Upper lobe of left lung (tissue), 6 donors: ENCODE data around the gene POLA1. TPM values are rescaled to one million over a fixed set of nuclear protein-coding genes. Genes with fewer than 3 reads are reported as not detected.
A peak's percentile ranks its signal among the peaks of the same experiment; 100 is the strongest.
"Not testable (repeated sequence)": the region's sequence is repeated elsewhere in the genome, so short reads cannot be mapped to it uniquely, and the experiment has no call there.

Source experiments
- ATAC-seq, 2 donors: fragments of 200-7000 bp; cut with Tn5 transposase; one replicate each; pipeline ENCODE4 v1.9.1; 2022; ENCODE audit warnings: mild to moderate bottlenecking in 2 of 2, moderate library complexity in 2 of 2; ENCODE audit not compliant: low FRiP score in 2 of 2
- DNase-seq, 2 donors: peaks; one replicate each; pipeline ENCODE4 v3.0.0-alpha.2; 2019 to 2020
- H3K27ac ChIP-seq, 4 donors: fragments of 200-600 bp; sonication (generic); one replicate each; pipeline ENCODE4 v1.5.1; 2016 to 2019
- H3K27me3 ChIP-seq, 4 donors: fragments of 200-600 bp; sonication (generic); one replicate each; pipeline ENCODE4 v1.5.1; 2017 to 2019
- H3K36me3 ChIP-seq, 4 donors: fragments of 200-600 bp; sonication (generic); one replicate each; pipeline ENCODE4 v1.5.1; 2016 to 2019
- H3K4me1 ChIP-seq, 4 donors: fragments of 200-600 bp; sonication (generic); one replicate each; pipeline ENCODE4 v1.5.1; 2018 to 2019
- H3K4me3 ChIP-seq, 4 donors: fragments of 200-600 bp; sonication (generic); one replicate each; pipeline ENCODE4 v1.5.1; 2017 to 2019; ENCODE audit warnings: mild to moderate bottlenecking in 2 of 4, moderate library complexity in 1 of 4
- H3K9me3 ChIP-seq, 4 donors: fragments of 200-600 bp; sonication (generic); one replicate each; pipeline ENCODE4 v1.5.1; 2018 to 2019
- EP300 ChIP-seq, 4 donors: sonication (generic); formaldehyde crosslinking; IDR thresholded peaks; one replicate each; pipeline ENCODE4 v1.5.1; 2017; ENCODE audit warnings: antibody characterized with exemption in 4 of 4, control low read depth in 2 of 4
- POLR2A ChIP-seq, 4 donors: fragments of 450-650 bp; IDR thresholded peaks; one replicate each; pipeline ENCODE4 v1.5.1; 2016 to 2017; ENCODE audit warnings: antibody characterized with exemption in 4 of 4, mild to moderate bottlenecking in 2 of 4
- POLR2AphosphoS5 ChIP-seq, 2 donors: sonication (generic); formaldehyde crosslinking; IDR thresholded peaks; one replicate each; pipeline ENCODE4 v1.5.1; 2017; ENCODE audit warnings: antibody characterized with exemption in 2 of 2
- WGBS, 2 donors: methylation state at CpG; one replicate each; pipeline ENCODE4 v1.1.5; 2017 to 2018; 5-methylcytosine and 5-hydroxymethylcytosine counted together
- total RNA-seq, 6 donors: library from RNA; depleted of rRNA in 4 of 6; stranded (reverse); fragments of >200 nt in 4 of 6; gene quantifications; one replicate each; pipeline versions ENCODE4 v1.1.0 to v1.2.1, GENCODE V29; 2016 to 2021
- TF ChIP-seq, protein P1 (sequence below), 6 experiments: fragments of 450-650 bp in 4 of 6; fragments of 200-600 bp in 2 of 6; sonication (generic) in 2 of 6; IDR thresholded peaks; one replicate each; pipeline ENCODE4 v1.5.1; 2016 to 2019; ENCODE audit warnings: antibody characterized with exemption in 6 of 6
- donor health status: DM: no; HTN: no; CAD: no; lungs with moderate emphysema.
- donor health status: DM: no; HTN: yes; CAD: no; lungs with severe emphysema.

The POLA1 gene
- total RNA-seq, 6 donors from 2014 or later = 6.3 to 15.7 (median 8.9) TPM

GRCh38 chrX:24647257-24648058 is 46.3 kb upstream of the POLA1 start, which contains the start of gene PCYT1B:
TSS of gene PCYT1B (minus strand) at chrX:24647347. CDS start at chrX:24647105, 242 bp downstream.
- H3K4me3 ChIP-seq = peak within 1 kb of the TSS in 3 of 4 donors; percentile 21 to 36 (median 30)
- no peaks in the 10 kb centered on the region for H3K27me3 ChIP-seq
- no peaks in the 10 kb centered on the region for H3K9me3 ChIP-seq
- 15 to 47% methylated on average over 4 to 23 of the region's 24 CpGs for WGBS, 2 donors
- ATAC-seq (peak; percentile 89 to 96), DNase-seq (peak; percentile 78 to 83)
- H3K4me1 ChIP-seq = peaks cover 0 to 11% (median 2%) of the 10 kb centered on the region in 4 donors
- H3K36me3 ChIP-seq = no peaks in the 10 kb centered on the region
- peak within 1 kb of the TSS in 1 of 4 donors; percentile 40 for H3K27ac ChIP-seq
- TF ChIP-seq, protein P1, sequence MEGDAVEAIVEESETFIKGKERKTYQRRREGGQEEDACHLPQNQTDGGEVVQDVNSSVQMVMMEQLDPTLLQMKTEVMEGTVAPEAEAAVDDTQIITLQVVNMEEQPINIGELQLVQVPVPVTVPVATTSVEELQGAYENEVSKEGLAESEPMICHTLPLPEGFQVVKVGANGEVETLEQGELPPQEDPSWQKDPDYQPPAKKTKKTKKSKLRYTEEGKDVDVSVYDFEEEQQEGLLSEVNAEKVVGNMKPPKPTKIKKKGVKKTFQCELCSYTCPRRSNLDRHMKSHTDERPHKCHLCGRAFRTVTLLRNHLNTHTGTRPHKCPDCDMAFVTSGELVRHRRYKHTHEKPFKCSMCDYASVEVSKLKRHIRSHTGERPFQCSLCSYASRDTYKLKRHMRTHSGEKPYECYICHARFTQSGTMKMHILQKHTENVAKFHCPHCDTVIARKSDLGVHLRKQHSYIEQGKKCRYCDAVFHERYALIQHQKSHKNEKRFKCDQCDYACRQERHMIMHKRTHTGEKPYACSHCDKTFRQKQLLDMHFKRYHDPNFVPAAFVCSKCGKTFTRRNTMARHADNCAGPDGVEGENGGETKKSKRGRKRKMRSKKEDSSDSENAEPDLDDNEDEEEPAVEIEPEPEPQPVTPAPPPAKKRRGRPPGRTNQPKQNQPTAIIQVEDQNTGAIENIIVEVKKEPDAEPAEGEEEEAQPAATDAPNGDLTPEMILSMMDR (IDR thresholded peaks at IDR 0.05) = no peak
- TF ChIP-seq POLR2AphosphoS5 (IDR thresholded peaks at IDR 0.05) (no peak), POLR2A (IDR thresholded peaks at IDR 0.05) (no peak), EP300 (IDR thresholded peaks at IDR 0.05) (no peak)

DNA sequence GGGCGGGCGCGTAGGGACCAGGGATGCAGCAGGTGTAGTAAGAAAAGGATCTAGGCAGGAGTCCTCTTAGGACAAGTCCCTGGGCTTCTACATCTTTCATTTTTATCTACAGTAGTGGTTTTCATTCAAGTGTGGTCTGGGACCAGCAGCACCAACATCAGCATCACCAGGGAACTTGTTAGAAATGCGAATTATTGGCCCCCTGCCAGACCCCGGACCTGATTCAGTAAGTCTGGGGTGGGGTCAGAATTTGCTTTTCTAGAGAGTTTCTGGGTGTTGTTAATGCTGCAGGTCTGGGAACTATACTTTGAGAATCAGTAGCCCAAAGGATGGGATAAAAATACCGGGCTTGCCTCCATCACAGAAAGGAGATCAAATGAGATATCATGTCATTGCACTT is 45.2 kb upstream of the POLA1 start:
- no peak overlapping the region for H3K4me3 ChIP-seq
- DNase-seq (no peak), ATAC-seq (no peak)
- peaks cover 0 to 11% (median 2%) of the 10 kb centered on the region in 4 donors for H3K4me1 ChIP-seq
- no peaks in the 10 kb centered on the region for H3K9me3 ChIP-seq
- WGBS, 2 donors = 80 to 94% methylated on average over 5 to 6 of the region's 6 CpGs
- H3K36me3 ChIP-seq = no peaks in the 10 kb centered on the region
- no peaks in the 10 kb centered on the region for H3K27me3 ChIP-seq
- TF ChIP-seq POLR2AphosphoS5 (IDR thresholded peaks at IDR 0.05) = no peak
- TF ChIP-seq, protein P1 (IDR thresholded peaks at IDR 0.05) = no peak
- no peak overlapping the region for H3K27ac ChIP-seq

- peaks cover 0 to 5% (median under 1%) of the 10 kb centered on the region in 4 donors for H3K4me1 ChIP-seq
- no peaks in the 10 kb centered on the region for H3K9me3 ChIP-seq
- H3K27ac ChIP-seq = no peak overlapping the region
- no peak overlapping the region for H3K4me3 ChIP-seq
- ATAC-seq = no peak
- TF ChIP-seq, protein P1 (IDR thresholded peaks at IDR 0.05) = no peak
- no peak for TF ChIP-seq POLR2AphosphoS5 (IDR thresholded peaks at IDR 0.05)
- TF ChIP-seq EP300 (IDR thresholded peaks at IDR 0.05) = no peak
- no peak for TF ChIP-seq POLR2A (IDR thresholded peaks at IDR 0.05)
- 85 to 91% methylated on average over 1 to 2 of the region's 2 CpGs for WGBS, 2 donors
- H3K36me3 ChIP-seq = no peaks in the 10 kb centered on the region
- H3K27me3 ChIP-seq = no peaks in the 10 kb centered on the region
- DNase-seq = no peak
These were observed 41.9 kb upstream of the POLA1 start for GRCh38 chrX:24651783-24652182.

DNA sequence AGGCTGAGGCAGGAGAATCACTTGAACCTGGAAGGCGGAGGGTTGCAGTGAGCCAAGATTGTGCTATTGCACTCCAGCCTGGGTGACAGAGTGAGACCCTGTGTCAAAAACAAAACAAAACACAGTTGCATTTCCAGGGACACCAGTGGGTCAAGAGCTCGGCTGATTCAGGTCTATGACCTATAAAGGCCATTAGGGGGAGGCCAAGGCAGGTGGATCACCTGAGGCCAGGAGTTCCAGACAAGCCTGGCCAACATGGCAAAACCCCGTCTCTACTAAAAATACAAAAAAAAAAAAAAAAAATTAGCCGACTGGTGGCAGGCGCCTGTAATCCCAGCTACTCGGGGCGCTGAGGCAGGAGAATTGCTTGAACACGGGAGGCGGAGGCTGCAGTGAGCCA is 38.0 kb upstream of the POLA1 start:
- not testable (repeated sequence) for H3K9me3 ChIP-seq, H3K27ac ChIP-seq, H3K4me1 ChIP-seq, H3K4me3 ChIP-seq, H3K36me3 ChIP-seq, DNase-seq, ATAC-seq, H3K27me3 ChIP-seq
- 81 to 88% methylated on average over 9 of the region's 9 CpGs for WGBS, 2 donors

DNA sequence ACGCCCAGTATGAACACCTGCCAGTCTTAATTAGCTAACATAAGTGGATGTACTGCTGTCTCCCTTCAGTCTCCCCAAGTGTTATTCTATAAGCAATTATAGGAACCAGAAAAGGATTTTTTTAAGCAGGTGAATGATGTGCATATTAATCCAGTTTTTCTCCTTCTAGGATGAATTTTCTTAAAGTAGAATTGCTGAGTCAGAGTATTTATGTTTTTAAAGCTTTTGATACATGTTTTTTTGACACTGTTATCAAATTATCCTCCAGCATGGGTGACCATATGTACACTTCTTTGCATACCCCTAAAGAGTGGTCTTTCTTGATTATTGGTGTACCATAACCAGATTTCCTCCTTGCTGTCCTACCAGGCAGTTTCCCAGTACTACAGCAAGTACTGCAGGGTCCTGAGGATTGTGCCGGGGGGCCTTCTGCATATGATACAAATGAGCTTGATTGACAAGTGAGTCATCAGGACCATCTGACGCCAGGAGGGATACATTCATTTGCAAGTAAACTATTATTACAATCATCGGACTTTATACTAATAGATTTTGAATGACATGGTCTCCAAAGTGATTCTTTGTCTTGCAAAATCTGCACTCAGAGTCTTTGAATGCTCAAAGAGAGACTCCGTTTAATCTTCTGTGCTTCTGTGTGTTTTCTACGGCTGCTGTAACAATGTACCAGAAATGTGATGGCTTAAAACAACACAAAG is 35.9 kb upstream of the POLA1 start:
- no peak for ATAC-seq
- WGBS, 2 donors = 71 to 75% methylated on average over 4 to 6 of the region's 6 CpGs
- Histone ChIP-seq H3K4me3 (no peak overlapping the region), H3K4me1 (no peaks in the 10 kb centered on the region), H3K27ac (no peak overlapping the region), H3K27me3 (no peaks in the 10 kb centered on the region), H3K36me3 (no peaks in the 10 kb centered on the region), H3K9me3 (no peaks in the 10 kb centered on the region)
- DNase-seq = no peak
- TF ChIP-seq EP300 (IDR thresholded peaks at IDR 0.05) (no peak), POLR2AphosphoS5 (IDR thresholded peaks at IDR 0.05) (no peak), POLR2A (IDR thresholded peaks at IDR 0.05) (no peak)
- TF ChIP-seq, protein P1 (IDR thresholded peaks at IDR 0.05) = no peak
